Body of pancreas (tissue), 4 donors: ENCODE results near the gene EGLN3.

ENCODE experiments used
- POLR2A ChIP-seq, 3 donors: fragments of 450-650 bp; IDR thresholded peaks; one replicate each; pipeline ENCODE4 v1.6.1; 2016; ENCODE audit warnings: antibody characterized with exemption in 3 of 3, mild to moderate bottlenecking in 2 of 3
- TF ChIP-seq, protein P1 (sequence below), 7 experiments: fragments of 450-650 bp in 4 of 7; fragments of 200-600 bp in 3 of 7; sonication (generic) in 3 of 7; IDR thresholded peaks; one replicate each; pipeline ENCODE4 v1.5.1; 2016 to 2019; ENCODE audit warnings: antibody characterized with exemption in 7 of 7

DNA sequence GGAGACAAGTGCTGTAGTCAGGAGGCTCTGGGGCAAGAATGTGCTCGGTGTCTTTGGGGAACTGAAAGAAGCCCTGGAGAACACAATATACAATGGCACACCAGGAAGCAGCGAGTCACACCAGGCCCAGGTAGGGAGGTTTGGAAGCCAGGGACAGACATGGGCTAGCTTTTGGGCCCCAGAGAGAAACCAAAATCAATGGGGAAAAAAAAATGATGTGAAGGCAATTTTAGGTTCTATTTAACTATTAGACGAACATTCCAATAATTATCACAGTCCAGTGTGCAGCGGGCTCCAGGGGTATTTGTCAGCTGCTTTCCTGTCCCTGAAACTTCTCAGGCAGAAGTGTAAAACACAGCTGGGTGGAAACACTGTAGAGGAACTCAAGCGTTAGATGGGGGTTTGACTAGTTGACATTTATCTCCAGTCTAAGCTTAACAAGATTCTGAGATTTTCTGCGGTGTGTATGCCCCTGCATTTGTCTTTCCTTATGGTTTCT lies 21.8 kb upstream of the EGLN3 start:
- TF ChIP-seq, protein P1, sequence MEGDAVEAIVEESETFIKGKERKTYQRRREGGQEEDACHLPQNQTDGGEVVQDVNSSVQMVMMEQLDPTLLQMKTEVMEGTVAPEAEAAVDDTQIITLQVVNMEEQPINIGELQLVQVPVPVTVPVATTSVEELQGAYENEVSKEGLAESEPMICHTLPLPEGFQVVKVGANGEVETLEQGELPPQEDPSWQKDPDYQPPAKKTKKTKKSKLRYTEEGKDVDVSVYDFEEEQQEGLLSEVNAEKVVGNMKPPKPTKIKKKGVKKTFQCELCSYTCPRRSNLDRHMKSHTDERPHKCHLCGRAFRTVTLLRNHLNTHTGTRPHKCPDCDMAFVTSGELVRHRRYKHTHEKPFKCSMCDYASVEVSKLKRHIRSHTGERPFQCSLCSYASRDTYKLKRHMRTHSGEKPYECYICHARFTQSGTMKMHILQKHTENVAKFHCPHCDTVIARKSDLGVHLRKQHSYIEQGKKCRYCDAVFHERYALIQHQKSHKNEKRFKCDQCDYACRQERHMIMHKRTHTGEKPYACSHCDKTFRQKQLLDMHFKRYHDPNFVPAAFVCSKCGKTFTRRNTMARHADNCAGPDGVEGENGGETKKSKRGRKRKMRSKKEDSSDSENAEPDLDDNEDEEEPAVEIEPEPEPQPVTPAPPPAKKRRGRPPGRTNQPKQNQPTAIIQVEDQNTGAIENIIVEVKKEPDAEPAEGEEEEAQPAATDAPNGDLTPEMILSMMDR (IDR thresholded peaks at IDR 0.05) = no peak
- no peak for TF ChIP-seq POLR2A (IDR thresholded peaks at IDR 0.05)
